CD4-positive, alpha-beta T cell treated with Interleukin-10 for 1 hour (primary cell): ENCODE data around the gene DYRK1A.

Experiments
- DNase-seq: peaks from one replicate; pipeline ENCODE4 v3.0.0-alpha.2; 2020

DYRK1A gene

DNA sequence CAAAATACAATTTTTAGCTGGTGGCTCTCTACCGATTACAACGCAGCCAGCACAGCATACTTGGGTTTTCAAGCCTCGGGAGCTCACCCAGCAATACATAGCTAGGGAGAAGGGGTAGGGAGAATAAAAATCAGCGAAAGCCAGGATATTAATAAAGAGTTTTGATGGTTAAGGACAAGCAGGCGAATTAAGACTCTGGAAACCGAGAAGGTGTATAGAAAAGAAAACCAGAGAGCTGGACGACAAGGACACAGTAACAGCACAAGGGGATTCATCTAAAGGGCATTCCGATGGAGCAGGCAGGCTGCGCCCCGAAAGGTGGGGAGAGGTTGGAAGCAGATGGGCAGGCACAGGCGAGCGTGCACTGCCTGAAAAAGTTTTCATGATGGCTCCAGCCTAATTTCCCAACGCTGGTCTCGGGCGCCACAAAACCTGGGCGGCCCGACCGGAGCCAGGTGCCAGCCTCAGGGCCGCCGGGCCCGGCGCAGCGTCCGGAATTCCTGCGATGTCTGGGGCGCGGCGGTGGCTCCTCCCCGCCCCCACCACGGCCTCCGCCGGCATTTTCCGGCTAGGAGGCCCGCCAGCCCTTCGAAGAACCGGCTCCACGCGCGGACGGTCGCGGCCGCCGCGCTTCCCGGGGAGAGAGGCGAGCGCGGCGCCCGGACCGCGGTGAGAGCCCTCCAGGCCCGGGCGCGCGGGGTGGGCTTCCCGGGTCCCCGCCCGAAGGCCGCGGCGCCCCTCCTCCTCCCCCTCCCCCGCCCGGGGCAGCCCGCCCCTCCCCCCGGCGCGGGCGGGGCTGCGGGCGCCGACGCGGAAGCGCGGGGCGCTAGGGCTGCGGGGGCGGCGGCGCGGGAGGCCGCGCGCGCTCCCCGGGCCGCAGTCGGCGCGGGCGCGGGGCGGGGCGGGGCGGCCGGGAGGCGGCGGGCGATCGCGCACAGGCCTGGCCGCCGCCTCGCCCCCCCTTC, 774 bp upstream of the DYRK1A start:
- peak; percentile 70 for DNase-seq

GRCh38 chr21:37367336-37367702, 746 bp downstream of the DYRK1A start:
- no peak for DNase-seq

DNA sequence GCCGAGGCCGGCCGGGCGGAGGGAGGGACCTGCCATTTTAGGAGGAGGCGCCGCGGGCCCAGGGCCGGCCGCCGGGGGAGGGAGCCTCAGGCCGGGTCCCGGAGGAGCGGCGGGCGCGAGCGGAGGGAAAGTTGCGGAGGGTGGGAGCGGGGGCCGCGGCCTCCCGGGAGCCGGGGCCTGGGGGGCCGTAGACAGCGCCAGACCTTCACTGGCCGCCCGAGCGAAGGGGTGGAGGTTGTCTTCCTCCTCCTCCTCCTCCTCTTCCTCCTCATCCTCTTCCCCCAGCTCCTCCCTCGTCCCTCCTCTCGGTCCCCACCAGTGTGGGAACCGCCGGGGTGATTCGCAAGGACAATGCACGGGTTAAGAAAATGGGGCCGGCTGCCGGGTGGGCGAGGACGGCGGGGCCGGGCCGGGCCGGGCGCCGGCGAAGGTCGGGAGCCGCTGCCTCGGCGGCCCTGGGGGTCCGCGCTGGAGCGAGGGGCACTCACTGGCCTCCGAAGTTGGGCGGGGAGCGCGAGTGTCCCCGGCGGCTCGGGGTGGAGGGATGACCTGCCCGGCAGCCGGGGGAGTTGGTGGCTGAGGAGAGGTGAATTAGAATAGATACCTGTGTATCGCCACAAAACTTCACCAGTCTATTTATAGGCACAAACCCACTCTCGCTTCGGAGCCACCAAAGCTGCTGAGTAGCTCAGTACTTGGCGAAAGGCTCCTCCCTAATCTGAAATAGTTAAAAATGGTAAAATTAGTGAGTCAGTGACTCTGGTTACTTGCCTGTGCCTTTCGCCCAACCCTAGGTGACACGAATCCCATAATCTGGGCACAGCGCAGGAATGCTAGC, 1.3 kb downstream of the DYRK1A start:
- peak; percentile 56 for DNase-seq

DNA sequence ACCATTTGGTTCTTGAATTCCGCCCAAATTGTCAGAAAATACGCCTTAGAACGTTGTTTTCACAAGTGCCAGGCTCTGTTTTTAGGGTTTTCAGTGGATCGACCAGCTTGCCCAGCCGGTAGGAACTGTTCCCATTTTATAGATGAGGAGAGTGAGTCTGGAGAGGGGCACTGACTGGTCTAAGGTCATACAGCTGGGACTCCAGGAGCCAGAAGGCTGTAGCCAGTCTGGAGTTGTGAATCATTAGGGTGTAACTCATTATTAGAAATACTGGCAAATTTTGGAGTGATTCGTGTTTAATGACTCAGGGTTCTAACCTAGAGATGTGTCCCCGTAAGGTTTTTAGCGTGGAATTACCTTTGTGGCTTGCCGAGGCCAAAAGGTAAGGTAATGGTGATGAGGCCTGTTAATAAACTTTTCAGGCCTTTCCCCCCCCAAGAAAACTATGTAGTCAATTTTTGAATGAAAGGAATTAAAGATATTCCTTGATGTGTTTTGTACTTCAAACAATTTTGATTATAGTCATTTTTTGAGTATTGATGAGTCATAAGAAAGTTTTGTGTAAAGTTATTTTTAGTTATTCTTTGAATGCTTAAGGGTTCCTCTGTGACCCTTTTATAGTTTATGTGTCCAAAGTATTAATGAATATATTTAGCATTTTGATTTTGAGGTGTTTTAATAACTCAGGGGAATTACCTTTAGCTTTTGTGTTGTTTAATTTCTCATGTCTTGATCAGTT, 2.1 kb downstream of the DYRK1A start:
- no peak for DNase-seq

- DNase-seq = no peak
These were observed 2.8 kb downstream of the DYRK1A start for GRCh38 chr21:37369307-37369854.

DNA sequence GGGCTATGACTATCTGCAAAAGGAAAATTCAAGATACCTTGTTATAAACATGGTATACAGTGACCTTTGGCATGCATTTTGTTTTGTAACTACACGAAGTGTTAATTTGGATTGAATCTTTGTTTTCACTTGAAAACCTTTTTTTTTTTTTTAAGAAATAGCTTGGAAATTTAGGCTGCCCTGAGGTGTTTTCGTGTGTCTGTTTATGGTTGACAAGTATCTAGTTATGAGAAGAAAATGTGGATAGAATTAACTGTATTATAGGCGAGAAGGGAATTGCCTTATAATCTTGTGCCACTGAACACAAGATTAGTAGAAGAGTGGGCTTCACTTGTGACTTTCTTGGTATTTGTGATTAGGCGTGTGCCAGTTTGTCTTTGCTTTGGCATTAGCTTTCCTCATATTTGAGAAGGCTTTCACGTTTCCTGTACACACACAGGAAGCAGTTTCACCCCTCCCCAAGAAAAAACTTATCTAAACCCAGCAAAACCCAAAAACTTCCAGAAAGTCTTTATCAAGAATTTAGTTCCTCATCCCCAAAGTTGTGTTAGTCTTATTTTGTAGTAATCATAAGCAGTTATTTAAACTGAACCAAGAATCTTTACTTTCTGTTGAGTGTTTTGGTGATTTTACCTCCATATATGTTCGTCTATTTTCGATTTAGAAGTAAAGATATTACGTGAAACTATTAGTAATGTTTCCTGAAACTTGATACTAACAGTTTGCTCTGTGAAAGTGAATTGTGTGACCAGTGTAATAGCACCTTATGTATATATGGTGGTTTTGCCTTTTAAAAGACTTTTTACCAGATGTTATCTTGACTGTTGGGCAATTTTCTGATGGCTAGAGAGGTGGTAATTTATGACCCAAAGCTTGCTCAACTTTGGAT, 3.8 kb downstream of the DYRK1A start:
- DNase-seq = peak; percentile 40

DNA sequence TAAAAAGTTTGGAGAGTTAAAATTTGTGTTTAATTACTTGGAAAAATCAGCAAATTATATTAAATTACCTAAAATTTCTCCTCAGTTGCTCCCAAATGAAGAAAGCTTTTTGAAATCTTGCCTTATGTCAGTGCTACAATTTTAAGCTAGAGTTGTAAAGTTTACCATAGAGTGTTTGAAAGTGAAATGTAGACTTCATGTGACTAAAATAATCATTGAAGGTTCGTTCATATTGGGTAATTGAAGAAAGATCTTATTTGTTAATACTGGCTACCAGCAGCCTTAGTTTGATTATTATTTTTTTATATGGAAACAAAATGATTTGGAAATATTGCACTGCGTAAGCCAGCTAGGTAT, 4.4 kb downstream of the DYRK1A start:
- DNase-seq = no peak

- no peak for DNase-seq
These were observed 5.7 kb downstream of the DYRK1A start for GRCh38 chr21:37372127-37372731.

- DNase-seq = no peak
These were observed 6.4 kb downstream of the DYRK1A start for GRCh38 chr21:37372951-37373350.

GRCh38 chr21:37373539-37373938, 7.0 kb downstream of the DYRK1A start:
- DNase-seq = no peak

DNA sequence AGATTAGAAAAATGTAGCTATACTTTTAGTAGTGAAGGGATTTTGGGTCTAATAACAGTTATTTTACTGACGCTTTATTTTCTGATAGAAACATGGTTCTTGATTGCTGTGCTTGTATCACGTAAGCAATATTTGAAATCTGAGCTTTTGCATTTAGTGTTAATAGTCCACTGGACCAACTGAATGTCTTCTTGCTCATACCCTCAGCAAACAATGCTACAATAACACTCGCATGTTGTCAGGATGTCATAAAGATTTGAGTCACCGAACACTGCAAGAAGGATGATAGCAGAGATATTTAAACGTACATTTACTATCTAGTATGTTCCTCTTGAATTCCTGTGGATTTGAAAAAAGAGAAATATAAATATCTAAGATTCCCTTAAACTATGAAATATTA, 7.5 kb downstream of the DYRK1A start:
- DNase-seq = no peak

DNA sequence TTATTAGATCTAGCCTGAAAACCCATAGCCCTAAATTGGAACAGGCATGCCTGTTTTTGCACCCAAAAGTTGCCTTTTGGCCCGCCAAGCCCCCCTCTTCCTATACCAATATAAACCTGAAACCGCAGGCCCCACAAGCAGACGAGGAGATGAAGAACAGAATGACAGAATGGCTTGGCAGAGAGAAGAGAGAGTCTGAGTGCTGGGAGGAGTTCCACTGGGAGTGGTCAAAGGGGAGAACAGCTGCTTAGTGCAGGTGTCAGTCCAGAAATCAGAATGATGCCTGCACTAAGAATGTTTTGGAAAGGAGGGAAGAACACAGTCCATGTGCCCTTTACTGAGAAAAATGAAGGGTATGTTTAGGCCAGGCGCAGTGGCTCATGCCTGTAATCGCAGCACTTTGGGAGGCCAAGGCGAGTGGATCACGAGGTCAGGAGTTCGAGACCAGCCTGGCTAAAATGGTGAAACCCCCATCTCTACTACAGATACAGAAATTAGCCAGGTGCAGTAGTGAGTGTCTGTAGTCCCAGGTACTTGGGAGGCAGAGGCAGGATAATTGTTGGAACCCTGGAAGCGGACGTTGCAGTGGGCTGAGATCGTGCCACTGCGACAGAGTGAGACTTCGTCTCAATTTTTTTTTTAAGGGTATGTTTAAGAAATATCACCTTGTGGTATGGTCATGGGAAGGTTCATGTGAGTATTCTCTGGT, 9.4 kb downstream of the DYRK1A start:
- no peak for DNase-seq

DNA sequence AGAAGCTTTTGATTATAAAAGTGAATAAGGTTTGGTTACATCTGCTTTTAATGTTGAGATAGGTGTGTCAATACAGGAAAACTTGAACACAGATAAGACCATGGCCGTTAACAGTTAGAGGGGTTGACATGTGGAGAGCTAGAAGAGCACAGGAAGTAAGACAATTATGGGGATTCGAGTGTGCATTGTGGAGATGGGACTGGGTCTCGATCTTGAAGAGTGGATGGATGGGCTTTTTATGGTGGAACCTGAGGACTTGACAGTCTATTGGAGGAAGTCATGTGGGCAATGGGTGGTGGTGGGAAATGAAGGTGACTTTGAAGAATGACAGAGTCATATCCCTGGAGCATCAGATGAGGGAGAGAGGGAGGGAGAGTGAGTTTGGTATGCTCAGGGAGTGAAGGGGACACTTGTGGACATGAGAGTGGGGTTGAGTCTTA, 12.1 kb downstream of the DYRK1A start:
- DNase-seq = no peak

DNA sequence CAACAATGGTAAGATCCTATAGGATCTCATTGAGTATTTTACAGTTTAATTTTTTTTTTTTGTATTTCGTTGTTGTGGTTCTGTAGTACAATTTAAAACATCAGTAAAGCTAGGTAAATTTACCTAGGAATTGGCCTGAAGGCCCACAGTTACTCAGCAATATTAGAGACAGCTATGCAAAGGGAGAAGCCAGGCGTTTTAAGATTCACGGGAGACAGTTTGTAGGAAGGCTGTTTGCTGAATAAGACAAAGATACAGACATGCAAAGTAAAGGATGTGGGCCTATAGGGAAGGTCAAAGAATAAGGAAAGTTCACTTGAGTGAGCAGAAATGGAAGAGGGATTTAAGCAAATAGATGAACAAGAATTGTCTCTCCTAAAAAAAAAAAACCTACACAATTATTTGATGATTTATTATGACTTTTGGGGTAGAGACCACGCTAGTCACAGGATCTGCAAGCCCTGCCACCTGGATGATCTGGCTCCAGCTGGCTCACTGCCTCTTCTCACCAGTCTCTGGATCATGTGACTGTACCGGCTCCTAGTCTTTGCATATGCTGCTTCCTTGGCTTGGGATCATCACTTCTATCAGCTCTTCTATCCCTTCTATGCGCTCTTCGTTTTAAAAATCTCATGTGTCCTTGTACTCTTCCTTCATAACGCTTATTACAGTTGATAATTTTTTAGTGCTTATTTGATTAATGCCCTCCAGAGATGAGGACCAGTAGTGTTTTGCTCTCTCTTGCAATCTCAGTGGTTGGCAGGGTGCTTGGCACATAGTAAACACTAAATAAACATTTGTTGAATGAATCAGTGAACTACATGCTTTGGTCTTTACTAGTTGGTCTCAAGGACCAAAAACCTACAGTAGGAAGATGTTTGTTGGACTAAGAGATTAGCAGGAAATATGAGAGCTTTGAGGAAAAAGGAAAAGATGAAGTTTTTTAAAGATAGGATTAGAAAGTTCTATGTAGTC, 14.1 kb downstream of the DYRK1A start:
- no peak for DNase-seq

- no peak for DNase-seq
These were observed 15.5 kb downstream of the DYRK1A start for GRCh38 chr21:37381883-37382585.

GRCh38 chr21:37383086-37383485, 16.5 kb downstream of the DYRK1A start:
- no peak for DNase-seq

DNA sequence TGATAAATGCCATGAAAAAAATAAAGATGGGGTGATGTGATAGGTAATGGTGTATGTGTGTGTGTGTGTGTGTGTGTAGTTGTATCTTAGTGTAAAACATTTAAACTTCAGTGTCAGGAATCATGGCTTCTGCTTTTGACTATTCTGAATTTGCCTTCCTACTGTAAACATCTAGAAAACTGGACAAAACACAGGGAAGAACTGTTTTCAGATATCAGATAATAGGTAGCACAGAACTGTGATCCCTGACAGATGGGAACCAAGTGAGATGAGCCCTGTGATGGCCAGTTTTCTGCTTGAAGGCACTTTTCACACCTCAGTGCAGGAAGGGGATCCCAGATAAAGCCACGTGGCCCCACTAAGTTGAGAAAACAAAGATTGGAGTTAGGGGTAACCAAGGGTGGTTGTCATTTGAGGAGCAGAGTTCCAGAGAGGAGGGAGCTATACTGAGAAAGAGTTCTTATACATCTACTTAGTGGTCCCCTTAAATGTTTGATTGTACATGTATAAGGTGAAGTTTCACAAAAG, 17.3 kb downstream of the DYRK1A start:
- DNase-seq = no peak

- no peak for DNase-seq
These were observed 17.8 kb downstream of the DYRK1A start for GRCh38 chr21:37384416-37384815.
